SK-N-SH treated with all-trans-retinoic acid at 6 μM for 48 hours (cell line): ENCODE data around the gene ZEB2.

ENCODE experiments used
- ATAC-seq: fragments of 200-7000 bp; cut with Tn5 transposase; 3 replicates; pipeline ENCODE4 v1.9.1; 2020; ENCODE audit warnings: mild to moderate bottlenecking, moderate library complexity
- ARNTL ChIP-seq: fragments of 450-650 bp; formaldehyde crosslinking; IDR thresholded peaks from 2 replicates; pipeline ENCODE4 v1.5.0; 2020; ENCODE audit warnings: low read depth, mild to moderate bottlenecking, moderate library complexity, borderline replicate concordance
- BACH2 ChIP-seq: fragments of 250-450 bp; sonication (Bioruptor Pico); IDR thresholded peaks from 2 replicates; pipeline ENCODE4 v1.9.0; 2021; ENCODE audit warnings: mild to moderate bottlenecking, borderline replicate concordance
- CSRNP3 ChIP-seq: fragments of 250-450 bp; sonication (Bioruptor Pico); IDR thresholded peaks from 2 replicates; pipeline ENCODE4 v1.5.1; 2021; ENCODE audit warnings: mild to moderate bottlenecking, moderate library complexity
- GLIS3 ChIP-seq: fragments of 250-450 bp; sonication (Bioruptor Pico); IDR thresholded peaks from 2 replicates; pipeline ENCODE4 v1.5.0; 2020; ENCODE audit warnings: mild to moderate bottlenecking, moderate library complexity
- ISL1 ChIP-seq: fragments of 250-450 bp; sonication (Bioruptor Pico); IDR thresholded peaks from 2 replicates; pipeline ENCODE4 v2.1.2; 2022; ENCODE audit warnings: mild to moderate bottlenecking, moderate library complexity
- OSR1 ChIP-seq: fragments of 250-450 bp; sonication (Bioruptor Pico); IDR thresholded peaks from 2 replicates; pipeline ENCODE4 v1.8.0; 2022; ENCODE audit warnings: moderate library complexity, mild to moderate bottlenecking, inconsistent platforms
- PATZ1 ChIP-seq: fragments of 250-450 bp; sonication (Bioruptor Pico); IDR thresholded peaks from 2 replicates; pipeline ENCODE4 v1.8.0; 2020; ENCODE audit warnings: mild to moderate bottlenecking, moderate library complexity, borderline replicate concordance
- POU6F1 ChIP-seq: fragments of 250-450 bp; sonication (Bioruptor Pico); IDR thresholded peaks from 2 replicates; pipeline ENCODE4 v1.8.0; 2021; ENCODE audit warnings: low read depth, mild to moderate bottlenecking, moderate library complexity, borderline replicate concordance
- PPARA ChIP-seq: fragments of 250-450 bp; sonication (Bioruptor Pico); IDR thresholded peaks from 2 replicates; pipeline ENCODE4 v1.5.0; 2020; ENCODE audit warnings: mild to moderate bottlenecking, borderline replicate concordance
- RARB ChIP-seq: fragments of 250-450 bp; sonication (Bioruptor Pico); IDR thresholded peaks from 2 replicates; pipeline ENCODE4 v1.8.0; 2021; ENCODE audit warnings: mild to moderate bottlenecking, moderate library complexity
- SNAI2 ChIP-seq: fragments of 250-450 bp; sonication (Bioruptor Pico); IDR thresholded peaks from 2 replicates; pipeline ENCODE4 v1.5.0; 2020; ENCODE audit warnings: mild to moderate bottlenecking, moderate library complexity
- TCF4 ChIP-seq: fragments of 250-450 bp; sonication (Bioruptor Pico); IDR thresholded peaks from 2 replicates; pipeline ENCODE4 v1.8.0; 2021; ENCODE audit warnings: mild to moderate bottlenecking, moderate library complexity, borderline replicate concordance
- TOX ChIP-seq: fragments of 250-450 bp; sonication (Bioruptor Pico); IDR thresholded peaks from 2 replicates; pipeline ENCODE4 v1.8.0; 2021; ENCODE audit warnings: mild to moderate bottlenecking, moderate library complexity, borderline replicate concordance
- ZC3H10 ChIP-seq: fragments of 250-450 bp; sonication (Bioruptor Pico); IDR thresholded peaks from 2 replicates; pipeline ENCODE4 v1.5.1; 2021; ENCODE audit warnings: mild to moderate bottlenecking, moderate library complexity
- ZFP3 ChIP-seq: fragments of 250-450 bp; sonication (Bioruptor Pico); IDR thresholded peaks from 2 replicates; pipeline ENCODE4 v1.5.0; 2020; ENCODE audit warnings: mild to moderate bottlenecking, moderate library complexity
- ZFP30 ChIP-seq: fragments of 450-650 bp; formaldehyde crosslinking; IDR thresholded peaks from 2 replicates; pipeline ENCODE4 v1.5.0; 2022; ENCODE audit warnings: mild to moderate bottlenecking, moderate library complexity
- ZNF565 ChIP-seq: fragments of 450-650 bp; formaldehyde crosslinking; conservative IDR thresholded peaks from 2 replicates; pipeline ENCODE4 v1.5.0; 2020; ENCODE audit warnings: low read depth, mild to moderate bottlenecking, moderate library complexity
- ZNF70 ChIP-seq: fragments of 450-650 bp; formaldehyde crosslinking; IDR thresholded peaks from 2 replicates; pipeline ENCODE4 v1.5.0; 2020; ENCODE audit warnings: mild to moderate bottlenecking, moderate library complexity
- ZNF8 ChIP-seq: fragments of 450-650 bp; formaldehyde crosslinking; IDR thresholded peaks from 2 replicates; pipeline ENCODE4 v1.5.0; 2020; ENCODE audit warnings: mild to moderate bottlenecking, moderate library complexity
- TF ChIP-seq, protein P1 (sequence below): fragments of 250-450 bp; sonication (Bioruptor Pico); IDR thresholded peaks from 2 replicates; pipeline ENCODE4 v1.5.0; 2020; ENCODE audit warnings: mild to moderate bottlenecking, moderate library complexity
- TF ChIP-seq, protein P2 (sequence below): fragments of 250-450 bp; sonication (Bioruptor Pico); IDR thresholded peaks from 2 replicates; pipeline ENCODE4 v1.5.1; 2020; ENCODE audit warnings: low read depth, mild to moderate bottlenecking, moderate library complexity

ZEB2 gene

GRCh38 chr2:144452169-144452988, 67.5 kb downstream of the ZEB2 start:
- ATAC-seq, result peak; percentile 62
- TF ChIP-seq ZFP3 (CRISPR knock-in tag) (no peak), ZNF8 (CRISPR knock-in tag) (no peak), OSR1 (CRISPR knock-in tag) (no peak), CSRNP3 (CRISPR knock-in tag) (no peak), BACH2 (CRISPR knock-in tag) (no peak), POU6F1 (no peak), ZFP30 (CRISPR knock-in tag) (no peak), RARB (no peak), ZC3H10 (no peak), GLIS3 (CRISPR knock-in tag) (no peak), TOX (no peak), ARNTL (CRISPR knock-in tag) (no peak), TCF4 (no peak), PPARA (CRISPR knock-in tag) (no peak), PATZ1 (CRISPR knock-in tag) (no peak), ISL1 (CRISPR knock-in tag) (no peak; the same call in 1 of the 2 replicates), ZNF70 (CRISPR knock-in tag) (no peak), ZNF565 (CRISPR knock-in tag) (no peak), SNAI2 (CRISPR knock-in tag) (no peak)
- TF ChIP-seq, protein P1, sequence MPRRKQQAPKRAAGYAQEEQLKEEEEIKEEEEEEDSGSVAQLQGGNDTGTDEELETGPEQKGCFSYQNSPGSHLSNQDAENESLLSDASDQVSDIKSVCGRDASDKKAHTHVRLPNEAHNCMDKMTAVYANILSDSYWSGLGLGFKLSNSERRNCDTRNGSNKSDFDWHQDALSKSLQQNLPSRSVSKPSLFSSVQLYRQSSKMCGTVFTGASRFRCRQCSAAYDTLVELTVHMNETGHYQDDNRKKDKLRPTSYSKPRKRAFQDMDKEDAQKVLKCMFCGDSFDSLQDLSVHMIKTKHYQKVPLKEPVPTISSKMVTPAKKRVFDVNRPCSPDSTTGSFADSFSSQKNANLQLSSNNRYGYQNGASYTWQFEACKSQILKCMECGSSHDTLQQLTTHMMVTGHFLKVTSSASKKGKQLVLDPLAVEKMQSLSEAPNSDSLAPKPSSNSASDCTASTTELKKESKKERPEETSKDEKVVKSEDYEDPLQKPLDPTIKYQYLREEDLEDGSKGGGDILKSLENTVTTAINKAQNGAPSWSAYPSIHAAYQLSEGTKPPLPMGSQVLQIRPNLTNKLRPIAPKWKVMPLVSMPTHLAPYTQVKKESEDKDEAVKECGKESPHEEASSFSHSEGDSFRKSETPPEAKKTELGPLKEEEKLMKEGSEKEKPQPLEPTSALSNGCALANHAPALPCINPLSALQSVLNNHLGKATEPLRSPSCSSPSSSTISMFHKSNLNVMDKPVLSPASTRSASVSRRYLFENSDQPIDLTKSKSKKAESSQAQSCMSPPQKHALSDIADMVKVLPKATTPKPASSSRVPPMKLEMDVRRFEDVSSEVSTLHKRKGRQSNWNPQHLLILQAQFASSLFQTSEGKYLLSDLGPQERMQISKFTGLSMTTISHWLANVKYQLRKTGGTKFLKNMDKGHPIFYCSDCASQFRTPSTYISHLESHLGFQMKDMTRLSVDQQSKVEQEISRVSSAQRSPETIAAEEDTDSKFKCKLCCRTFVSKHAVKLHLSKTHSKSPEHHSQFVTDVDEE (CRISPR knock-in tag), result no peak; the same call in 1 of the 2 replicates

DNA sequence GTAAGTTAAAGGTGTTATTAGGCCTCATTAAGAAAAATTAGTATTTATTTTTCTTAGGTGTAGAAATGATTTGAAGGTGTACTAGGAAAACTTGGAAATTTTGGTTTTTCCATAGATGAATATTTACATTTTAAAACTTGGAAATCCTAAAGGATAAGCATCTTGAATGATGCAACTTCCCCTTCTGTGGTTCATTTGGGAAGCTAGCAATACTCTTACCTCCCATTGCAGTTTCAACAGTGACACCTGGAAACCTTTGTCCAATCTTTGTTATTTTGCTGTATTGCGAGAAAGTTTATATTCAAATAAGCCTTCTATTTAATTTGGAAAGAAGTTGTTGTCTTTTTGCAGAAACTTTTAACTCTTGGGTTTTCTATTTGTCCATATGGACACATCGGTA, 68.5 kb downstream of the ZEB2 start:
- TF ChIP-seq POU6F1 (no peak), TCF4 (no peak), ISL1 (CRISPR knock-in tag) (no peak), PATZ1 (CRISPR knock-in tag) (no peak), ZNF565 (CRISPR knock-in tag) (no peak), PPARA (CRISPR knock-in tag) (no peak), RARB (no peak)
- TF ChIP-seq, protein P2, sequence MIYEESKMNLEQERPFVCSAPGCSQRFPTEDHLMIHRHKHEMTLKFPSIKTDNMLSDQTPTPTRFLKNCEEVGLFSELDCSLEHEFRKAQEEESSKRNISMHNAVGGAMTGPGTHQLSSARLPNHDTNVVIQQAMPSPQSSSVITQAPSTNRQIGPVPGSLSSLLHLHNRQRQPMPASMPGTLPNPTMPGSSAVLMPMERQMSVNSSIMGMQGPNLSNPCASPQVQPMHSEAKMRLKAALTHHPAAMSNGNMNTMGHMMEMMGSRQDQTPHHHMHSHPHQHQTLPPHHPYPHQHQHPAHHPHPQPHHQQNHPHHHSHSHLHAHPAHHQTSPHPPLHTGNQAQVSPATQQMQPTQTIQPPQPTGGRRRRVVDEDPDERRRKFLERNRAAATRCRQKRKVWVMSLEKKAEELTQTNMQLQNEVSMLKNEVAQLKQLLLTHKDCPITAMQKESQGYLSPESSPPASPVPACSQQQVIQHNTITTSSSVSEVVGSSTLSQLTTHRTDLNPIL (CRISPR knock-in tag), result no peak
- TF ChIP-seq, protein P1 (CRISPR knock-in tag), result no peak
- TF ChIP-seq, all 23 proteins: peak for 0
- no peak for ATAC-seq
